ENCODE results near the gene UBE3A. TPM values are rescaled to one million over a fixed set of nuclear protein-coding genes. Genes with fewer than 3 reads are reported as not detected.

The UBE3A gene
- total RNA-seq, 1 donor from 2014 or later, result 122 TPM

DNA sequence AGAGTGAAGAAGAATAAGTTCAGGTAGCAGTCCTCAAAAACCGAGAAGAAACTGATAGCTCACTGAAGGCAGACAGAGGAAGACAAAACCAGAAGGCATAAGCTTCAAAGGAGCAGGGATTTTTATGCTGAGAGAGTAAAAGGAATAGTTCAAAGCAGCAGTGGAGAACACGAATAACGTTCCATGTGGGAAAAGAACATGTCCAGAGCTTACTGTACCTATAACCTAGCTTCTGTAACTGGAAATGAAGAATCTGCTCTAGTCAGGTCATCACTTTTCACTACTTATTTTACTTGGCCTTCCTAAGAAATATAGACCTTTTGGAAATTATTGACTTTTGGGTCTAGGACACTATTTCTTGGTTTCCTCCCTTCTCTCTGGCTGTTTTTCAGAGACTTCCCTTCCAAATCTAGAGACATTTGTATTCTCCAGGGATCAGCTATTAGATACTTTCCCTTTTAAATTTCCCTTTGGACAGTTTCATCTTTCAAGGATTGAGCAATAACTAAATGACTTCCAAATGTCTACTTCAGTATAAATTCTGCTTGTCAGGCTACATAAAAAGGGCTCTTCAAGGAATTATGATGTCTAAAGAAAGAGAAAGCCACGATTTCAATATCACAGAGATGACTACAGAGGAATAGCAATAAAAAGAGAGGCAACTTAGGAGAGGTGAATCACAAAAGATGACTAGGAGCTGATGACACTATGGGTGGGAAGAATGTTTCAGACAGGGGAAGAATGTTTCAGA lies 46.7 kb downstream of the UBE3A start:
- H3K27ac ChIP-seq (replicated peaks), result peak overlapping the region; percentile 30
- H3K36me3 ChIP-seq, result peaks cover 2% of the 10 kb centered on the region
- H3K4me3 ChIP-seq, result no peak overlapping the region
- no peak for DNase-seq
- H3K4me1 ChIP-seq, result peaks cover 43% of the 10 kb centered on the region
- peaks cover 3% of the 10 kb centered on the region for H3K9me3 ChIP-seq (replicated peaks)
- no peak for TF ChIP-seq CTCF (IDR thresholded peaks at IDR 0.05; ENCODE audit: borderline replicate concordance)
- intact Hi-C loops (cut with micrococcal nuclease), result no loop called here
- H3K27me3 ChIP-seq (ENCODE audit: low read depth), result no peaks in the 10 kb centered on the region

DNA sequence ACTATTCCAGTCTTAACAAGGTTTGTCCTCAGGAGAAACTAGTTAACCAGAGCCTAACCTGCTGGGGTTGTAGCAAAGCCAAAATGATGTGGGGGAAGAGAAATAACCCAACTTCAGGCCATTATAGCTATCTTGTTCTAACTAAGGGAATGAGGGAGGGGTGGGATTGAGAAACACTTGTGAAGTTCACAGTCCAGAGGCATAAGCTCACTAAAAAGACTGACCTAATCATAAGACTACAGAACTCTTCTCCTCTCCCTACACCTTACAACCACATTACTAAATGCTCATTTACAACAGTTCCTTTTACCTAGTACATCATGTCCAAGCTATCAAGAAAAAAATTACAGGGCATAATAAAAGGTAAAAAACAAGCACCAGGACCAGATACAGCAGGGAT lies 52.8 kb downstream of the UBE3A start:
- Histone ChIP-seq H3K4me3 (no peak overlapping the region), H3K36me3 (peaks cover 19% of the 10 kb centered on the region), H3K9me3 (replicated peaks) (peaks cover 29% of the 10 kb centered on the region), H3K27ac (replicated peaks) (no peak overlapping the region), H3K27me3 (ENCODE audit: low read depth) (no peaks in the 10 kb centered on the region), H3K4me1 (peaks cover 6% of the 10 kb centered on the region)
- no peak for DNase-seq
- intact Hi-C loops (cut with micrococcal nuclease), result no loop called here
- TF ChIP-seq CTCF (IDR thresholded peaks at IDR 0.05; ENCODE audit: borderline replicate concordance), result no peak

- no peak for TF ChIP-seq CTCF (IDR thresholded peaks at IDR 0.05; ENCODE audit: borderline replicate concordance)
- Histone ChIP-seq H3K27me3 (ENCODE audit: low read depth) (no peaks in the 10 kb centered on the region), H3K36me3 (peaks cover 14% of the 10 kb centered on the region), H3K4me3 (no peak overlapping the region), H3K9me3 (replicated peaks) (peaks cover 20% of the 10 kb centered on the region), H3K4me1 (peaks cover 32% of the 10 kb centered on the region), H3K27ac (replicated peaks) (no peak overlapping the region)
- no peak for DNase-seq
- intact Hi-C loops (cut with micrococcal nuclease), result no loop called here
These were observed 57.2 kb downstream of the UBE3A start for GRCh38 chr15:25381579-25381978.

DNA sequence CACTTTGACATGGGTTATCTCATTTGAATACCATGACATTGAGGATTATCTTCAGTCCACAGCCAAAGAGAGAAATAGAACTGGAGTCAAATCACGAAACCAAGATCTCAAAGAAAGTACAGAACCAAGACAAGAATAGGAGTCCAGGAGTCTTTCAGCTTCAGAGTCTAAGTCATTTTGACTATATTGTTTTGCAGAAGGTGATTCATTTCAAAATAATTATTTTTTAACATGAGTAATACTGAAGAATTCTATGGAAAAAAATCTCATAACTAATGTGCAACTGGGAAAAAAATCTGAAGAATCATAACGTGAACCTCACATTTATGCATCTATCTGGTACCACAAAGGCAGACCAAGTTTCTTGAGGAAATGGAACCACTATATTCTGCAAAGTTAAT lies 60.3 kb downstream of the UBE3A start:
- TF ChIP-seq CTCF (IDR thresholded peaks at IDR 0.05; ENCODE audit: borderline replicate concordance), result no peak
- no peak overlapping the region for H3K27ac ChIP-seq (replicated peaks)
- H3K36me3 ChIP-seq, result peaks cover 30% of the 10 kb centered on the region
- intact Hi-C loops (cut with micrococcal nuclease), result no loop called here
- no peak for DNase-seq
- peaks cover 54% of the 10 kb centered on the region for H3K4me1 ChIP-seq
- H3K4me3 ChIP-seq, result no peak overlapping the region
- no peaks in the 10 kb centered on the region for H3K27me3 ChIP-seq (ENCODE audit: low read depth)
- H3K9me3 ChIP-seq (replicated peaks), result peaks cover 2% of the 10 kb centered on the region

GRCh38 chr15:25375557-25375956 lies 63.3 kb downstream of the UBE3A start:
- H3K4me1 ChIP-seq, result peaks cover 56% of the 10 kb centered on the region
- DNase-seq, result no peak
- no peak for TF ChIP-seq CTCF (IDR thresholded peaks at IDR 0.05; ENCODE audit: borderline replicate concordance)

More at GRCh38 chr15:25375557-25375956, 63.3 kb downstream of the UBE3A start:
- no peak overlapping the region for H3K27ac ChIP-seq (replicated peaks)
- intact Hi-C loops (cut with micrococcal nuclease), result no loop called here
- no peaks in the 10 kb centered on the region for H3K27me3 ChIP-seq (ENCODE audit: low read depth)
- H3K9me3 ChIP-seq (replicated peaks), result no peaks in the 10 kb centered on the region
- no peak overlapping the region for H3K4me3 ChIP-seq
- peaks cover 42% of the 10 kb centered on the region for H3K36me3 ChIP-seq
